ENCODE data around the gene RHOXF2. TPM values are rescaled to one million over a fixed set of nuclear protein-coding genes. Genes with fewer than 3 reads are reported as not detected.
"Not testable (repeated sequence)": the region's sequence is repeated elsewhere in the genome, so short reads cannot be mapped to it uniquely, and the experiment has no call there.

Gene RHOXF2
- total RNA-seq (not detected), polyA plus RNA-seq (ENCODE audit: insufficient read depth, low read depth, low replicate concordance) (not detected)
- long read RNA-seq, donor 1, result 0 reads
- long read RNA-seq, donor 2, result 0 reads
- long read RNA-seq, donor 3, result 0 reads
- long read RNA-seq, donor 4, result 0 reads
- long read RNA-seq, donor 5, result 0 reads
- long read RNA-seq, donor 6, result 0 reads
- long read RNA-seq, donor 7, result 0 reads
- long read RNA-seq, donor 8, result 0 reads
- long read RNA-seq, donor 9, result 0 reads
- long read RNA-seq, donor 10, result 0 reads

GRCh38 chrX:120158313-120158712 lies at the start of gene RHOXF2:
RHOXF2 (plus strand) TSS chrX:120158613; CDS start chrX:120158751, 138 bp downstream.
- H3K4me3 ChIP-seq (ENCODE audit: low read length in 3 of 3); H3K36me3 ChIP-seq (ENCODE audit: control insufficient read depth in 2 of 3, insufficient read depth in 3 of 3, low read length in 3 of 3); H3K27ac ChIP-seq (ENCODE audit: low read depth in 2 of 2, low read length in 2 of 2); H3K27me3 ChIP-seq (ENCODE audit: control insufficient read depth, insufficient read depth, low read length); DNase-seq; H3K9me3 ChIP-seq (ENCODE audit: control insufficient read depth in 2 of 3, insufficient read depth in 1 of 3, low read length in 3 of 3); H3K4me1 ChIP-seq (ENCODE audit: control insufficient read depth in 2 of 3, insufficient read depth in 2 of 3, low read depth in 1 of 3, low read length in 3 of 3); intact Hi-C loops (cut with DNase I); FAIRE-seq; H3K9ac ChIP-seq (ENCODE audit: low read length in 3 of 3): not testable (repeated sequence)

- Histone ChIP-seq H3K27ac (ENCODE audit: low read depth in 2 of 2, low read length in 2 of 2) (no peak overlapping the region), H3K36me3 (ENCODE audit: control insufficient read depth in 2 of 3, insufficient read depth in 3 of 3, low read length in 3 of 3) (no peaks in the 10 kb centered on the region), H3K4me3 (ENCODE audit: low read length in 3 of 3) (no peak overlapping the region), H3K27me3 (ENCODE audit: control insufficient read depth, insufficient read depth, low read length) (no peaks in the 10 kb centered on the region), H3K9me3 (ENCODE audit: control insufficient read depth in 2 of 3, insufficient read depth in 1 of 3, low read length in 3 of 3) (no peaks in the 10 kb centered on the region), H3K4me1 (ENCODE audit: control insufficient read depth in 2 of 3, insufficient read depth in 2 of 3, low read depth in 1 of 3, low read length in 3 of 3) (no peaks in the 10 kb centered on the region), H3K9ac (ENCODE audit: low read length in 3 of 3) (no peak overlapping the region)
- intact Hi-C loops (cut with DNase I), result no loop called here
- TF ChIP-seq CTCF (IDR thresholded peaks at IDR 0.05; ENCODE audit: borderline replicate concordance, extremely low read depth, insufficient read depth), result no peak
- DNase-seq (no peak), FAIRE-seq (no peak)
Measured at GRCh38 chrX:120109378-120109777, 49.0 kb upstream of the RHOXF2 start.

- H3K27me3 ChIP-seq (ENCODE audit: control insufficient read depth, insufficient read depth, low read length), result no peaks in the 10 kb centered on the region
- no peak for DNase-seq
- no peaks in the 10 kb centered on the region for H3K4me1 ChIP-seq (ENCODE audit: control insufficient read depth in 2 of 3, insufficient read depth in 2 of 3, low read depth in 1 of 3, low read length in 3 of 3)
- TF ChIP-seq CTCF (IDR thresholded peaks at IDR 0.05; ENCODE audit: borderline replicate concordance, extremely low read depth, insufficient read depth), result no peak
- H3K27ac ChIP-seq (ENCODE audit: low read depth in 2 of 2, low read length in 2 of 2), result no peak overlapping the region
- no peak overlapping the region for H3K9ac ChIP-seq (ENCODE audit: low read length in 3 of 3)
- no peak for FAIRE-seq
- H3K36me3 ChIP-seq (ENCODE audit: control insufficient read depth in 2 of 3, insufficient read depth in 3 of 3, low read length in 3 of 3), result no peaks in the 10 kb centered on the region
- H3K9me3 ChIP-seq (ENCODE audit: control insufficient read depth in 2 of 3, insufficient read depth in 1 of 3, low read length in 3 of 3), result no peaks in the 10 kb centered on the region
- H3K4me3 ChIP-seq (ENCODE audit: low read length in 3 of 3), result no peak overlapping the region
- intact Hi-C loops (cut with DNase I), result no loop called here
Measured at GRCh38 chrX:120111611-120112010, 46.8 kb upstream of the RHOXF2 start.

GRCh38 chrX:120115438-120115963 lies 42.9 kb upstream of the RHOXF2 start, which contains the start of gene RHOXF1:
RHOXF1 (minus strand) TSS chrX:120115913; CDS start chrX:120115862, 51 bp downstream.
- Histone ChIP-seq H3K36me3 (ENCODE audit: control insufficient read depth in 2 of 3, insufficient read depth in 3 of 3, low read length in 3 of 3) (no peaks in the 10 kb centered on the region), H3K27ac (ENCODE audit: low read depth in 2 of 2, low read length in 2 of 2) (no peak within 1 kb of the TSS), H3K4me1 (ENCODE audit: control insufficient read depth in 2 of 3, insufficient read depth in 2 of 3, low read depth in 1 of 3, low read length in 3 of 3) (no peaks in the 10 kb centered on the region), H3K9me3 (ENCODE audit: control insufficient read depth in 2 of 3, insufficient read depth in 1 of 3, low read length in 3 of 3) (no peaks in the 10 kb centered on the region), H3K4me3 (ENCODE audit: low read length in 3 of 3) (no peak within 1 kb of the TSS), H3K9ac (ENCODE audit: low read length in 3 of 3) (no peak within 1 kb of the TSS), H3K27me3 (ENCODE audit: control insufficient read depth, insufficient read depth, low read length) (no peaks in the 10 kb centered on the region)
- DNase-seq (no peak), FAIRE-seq (no peak)
- intact Hi-C loops (cut with DNase I), result no loop called here
- no peak for TF ChIP-seq CTCF (IDR thresholded peaks at IDR 0.05; ENCODE audit: borderline replicate concordance, extremely low read depth, insufficient read depth)

Data from kidney (tissue), 22 donors.